RCC 7860 (cell line): ENCODE results near the gene FOXN4.

Experiments used
- DNase-seq: peaks from one replicate; pipeline ENCODE4 v3.0.0-alpha.2; 2015; ENCODE audit warnings: low spot score
- FAIRE-seq: peaks from 2 replicates; lab custom pipeline; 2012; peaks lifted over from hg19 to GRCh38; lab: Jason Lieb, UNC

The FOXN4 gene

GRCh38 chr12:109284392-109284791, 24.7 kb downstream of the FOXN4 start:
- FAIRE-seq: no peak
- DNase-seq: no peak

GRCh38 chr12:109281452-109281851, 27.6 kb downstream of the FOXN4 start:
- no peak for DNase-seq
- FAIRE-seq: no peak

DNA sequence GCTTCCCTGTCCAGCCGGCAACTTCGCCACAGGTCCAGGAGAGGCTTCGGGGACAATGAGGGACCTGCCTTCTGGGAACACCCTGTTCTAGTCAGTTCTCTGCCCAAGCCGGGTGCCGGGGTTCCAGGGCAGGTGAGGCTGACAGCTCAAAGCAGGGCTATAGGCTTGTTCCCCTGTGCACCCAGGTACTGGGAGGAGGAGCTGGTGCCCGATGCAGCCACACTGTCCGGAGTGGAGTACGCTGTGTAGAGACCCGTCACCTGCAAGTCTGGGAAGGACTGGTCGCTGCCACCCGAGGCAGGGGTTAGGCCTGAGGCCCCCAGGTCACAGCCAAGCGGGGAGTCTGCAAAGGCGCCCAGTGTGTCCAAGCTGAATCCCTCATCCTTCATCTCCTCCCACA, 29.6 kb downstream of the FOXN4 start:
- DNase-seq: no peak
- FAIRE-seq: no peak

- DNase-seq: no peak
- FAIRE-seq: no peak
Measured at GRCh38 chr12:109278912-109279311, 30.2 kb downstream of the FOXN4 start.

DNA sequence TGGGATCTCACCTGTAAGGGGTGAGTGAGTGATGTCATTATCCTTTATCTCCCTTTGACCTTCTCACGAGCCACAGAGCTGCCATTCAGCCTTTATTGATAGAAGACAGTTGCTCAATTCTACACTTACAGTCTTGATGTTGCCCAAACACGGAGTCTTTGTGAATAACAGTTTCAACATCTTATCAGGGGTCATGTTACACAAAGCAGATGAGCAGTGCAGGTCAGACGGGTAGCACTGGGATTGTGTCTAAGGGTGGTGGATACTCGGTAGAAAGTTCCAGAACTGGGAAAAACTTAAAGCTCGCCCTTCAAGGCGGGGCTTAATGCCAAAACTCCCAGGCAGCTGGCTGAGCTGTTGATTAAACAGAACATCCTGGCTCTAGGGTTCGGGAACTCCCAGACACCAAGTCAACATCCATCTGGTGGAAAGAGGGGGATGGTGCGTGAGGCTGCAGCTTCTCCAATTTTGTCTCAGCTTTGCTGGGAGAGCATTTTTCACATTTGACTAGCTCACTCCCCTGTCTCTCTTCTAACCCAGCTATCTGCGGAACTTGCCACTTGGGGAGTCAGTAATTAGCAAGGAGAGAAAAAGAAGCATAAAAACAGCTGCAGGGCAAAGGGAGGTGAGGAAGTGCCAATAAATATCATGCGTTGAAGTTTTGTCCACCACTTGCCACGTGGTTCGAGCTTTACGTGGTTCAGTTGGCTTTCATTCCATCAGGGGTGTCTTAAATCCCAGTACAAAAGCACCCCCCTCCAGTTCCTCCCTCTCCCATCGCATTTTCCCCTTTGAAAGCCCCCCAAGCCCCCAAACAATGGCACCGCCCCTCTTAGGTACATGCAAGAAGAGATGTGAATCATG, 31.0 kb downstream of the FOXN4 start:
- no peak for FAIRE-seq

GRCh38 chr12:109277255-109277898, 31.7 kb downstream of the FOXN4 start:
- FAIRE-seq: no peak
- DNase-seq: no peak

More for the DNA sequence above, 31.0 kb downstream of the FOXN4 start:
- peak; percentile 5 for DNase-seq

DNA sequence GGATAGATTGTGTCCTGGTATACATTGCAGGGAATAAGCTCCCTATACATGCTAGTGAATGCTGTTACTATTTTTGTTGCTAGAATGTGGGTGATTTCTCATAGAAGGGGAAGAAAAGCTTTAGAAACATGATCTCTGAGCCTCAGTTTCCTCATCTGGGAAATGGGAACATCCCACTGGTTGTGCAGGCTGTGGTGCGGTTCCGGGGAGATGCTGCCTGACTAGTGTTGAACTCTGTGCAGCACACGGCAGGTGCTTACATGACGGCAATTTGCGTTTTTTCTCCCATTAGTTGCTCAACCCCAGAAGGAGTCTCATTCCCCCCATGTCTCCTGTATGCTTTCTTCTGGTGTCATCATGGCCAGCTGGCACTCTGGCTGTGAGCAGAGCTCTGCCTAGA, 32.9 kb downstream of the FOXN4 start:
- FAIRE-seq (no peak), DNase-seq (no peak)

- FAIRE-seq: no peak
- no peak for DNase-seq
Measured at GRCh38 chr12:109275173-109275572, 33.9 kb downstream of the FOXN4 start.

- FAIRE-seq: no peak
- no peak for DNase-seq
Measured at GRCh38 chr12:109274381-109274780, 34.7 kb downstream of the FOXN4 start.

- no peak for FAIRE-seq
- no peak for DNase-seq
Measured at GRCh38 chr12:109273354-109273753, 35.7 kb downstream of the FOXN4 start.

DNA sequence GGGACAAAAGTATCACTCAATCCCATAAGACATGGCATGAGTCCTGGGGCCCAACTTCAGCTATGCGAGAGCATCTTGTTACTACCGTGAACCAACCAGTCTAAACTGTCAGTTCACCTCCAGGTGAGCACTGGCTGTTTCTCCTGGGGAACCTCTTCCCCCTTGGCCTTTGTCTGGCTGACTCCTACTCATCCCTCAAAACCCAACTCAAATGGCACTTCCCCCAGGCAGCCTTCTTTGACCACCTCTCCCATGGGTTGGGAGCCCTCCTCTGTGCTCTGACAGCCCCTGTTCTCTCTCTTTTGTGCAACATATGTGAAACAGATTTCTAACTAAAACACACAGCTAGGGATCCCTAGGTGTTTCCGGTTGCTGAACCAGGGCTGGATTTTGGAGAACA, 37.7 kb downstream of the FOXN4 start:
- FAIRE-seq: no peak
- DNase-seq: no peak

DNA sequence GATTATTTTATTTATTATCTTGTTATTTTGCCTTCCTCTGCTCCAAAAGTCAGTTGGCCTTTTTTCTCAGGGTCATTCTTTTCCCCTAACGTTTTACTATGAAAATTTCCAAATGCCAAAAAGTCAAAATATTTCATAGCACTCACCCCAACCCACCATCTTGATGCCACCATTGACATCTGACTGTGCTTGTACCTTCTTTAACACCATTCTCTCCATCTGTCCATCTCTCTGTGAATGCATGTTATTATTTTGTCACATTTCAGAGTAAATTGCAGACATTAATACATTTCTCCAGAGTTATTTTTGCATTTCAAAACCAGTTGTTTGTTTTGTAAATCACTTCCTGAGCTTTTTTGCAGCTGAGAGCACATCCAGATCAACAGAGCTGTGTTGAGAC, 38.6 kb downstream of the FOXN4 start:
- no peak for FAIRE-seq
- no peak for DNase-seq

DNA sequence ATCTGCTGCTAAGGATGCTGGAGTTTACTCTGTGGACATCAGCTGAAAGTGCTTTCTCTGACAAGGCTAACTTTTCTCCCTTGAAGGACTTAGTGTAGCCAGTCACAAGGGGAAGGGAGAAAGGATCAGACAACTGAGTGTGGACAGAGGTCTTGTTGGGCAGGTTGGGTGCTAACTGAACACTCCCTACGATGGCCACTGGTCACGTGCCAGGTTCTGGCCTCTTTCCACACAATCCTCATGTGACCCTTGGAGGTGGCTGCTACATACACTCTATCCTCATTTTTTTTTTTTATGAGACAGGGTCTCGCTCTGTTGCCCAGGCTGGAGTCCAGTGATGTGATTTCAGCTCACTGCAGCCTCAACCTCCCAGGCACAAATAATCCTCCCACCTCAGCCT, 39.7 kb downstream of the FOXN4 start:
- DNase-seq: no peak
- no peak for FAIRE-seq

GRCh38 chr12:109268896-109269295, 40.2 kb downstream of the FOXN4 start:
- FAIRE-seq (no peak), DNase-seq (no peak)

DNA sequence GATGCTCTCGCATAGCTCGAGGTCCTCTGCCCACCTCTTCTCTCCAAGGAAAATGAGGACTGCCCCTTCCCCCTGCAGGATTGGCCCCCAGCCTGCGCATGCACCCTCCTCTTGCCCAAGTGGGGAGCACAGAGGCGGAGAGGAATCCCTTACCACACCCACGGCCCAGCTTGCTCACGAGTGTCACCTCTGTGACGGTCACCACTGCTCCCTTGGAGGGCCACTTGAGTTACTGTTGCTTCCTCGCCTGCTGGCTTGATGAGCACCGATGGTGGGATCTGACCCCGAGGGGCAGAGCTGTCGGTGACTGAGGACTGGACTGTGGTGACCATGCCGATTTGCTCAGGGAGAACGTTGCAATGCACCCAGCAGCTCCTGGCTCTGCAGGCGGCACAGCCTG, 41.7 kb downstream of the FOXN4 start:
- no peak for DNase-seq
- FAIRE-seq: no peak

- no peak for DNase-seq
- FAIRE-seq: no peak
Measured at GRCh38 chr12:109266106-109266879, 42.8 kb downstream of the FOXN4 start.

GRCh38 chr12:109264943-109265650, 44.0 kb downstream of the FOXN4 start:
- no peak for FAIRE-seq
- DNase-seq: no peak

- DNase-seq: peak; percentile 20
- no peak for FAIRE-seq
Measured at GRCh38 chr12:109264095-109264942, 44.8 kb downstream of the FOXN4 start.

GRCh38 chr12:109263439-109263838, 45.6 kb downstream of the FOXN4 start:
- DNase-seq: no peak
- no peak for FAIRE-seq

DNA sequence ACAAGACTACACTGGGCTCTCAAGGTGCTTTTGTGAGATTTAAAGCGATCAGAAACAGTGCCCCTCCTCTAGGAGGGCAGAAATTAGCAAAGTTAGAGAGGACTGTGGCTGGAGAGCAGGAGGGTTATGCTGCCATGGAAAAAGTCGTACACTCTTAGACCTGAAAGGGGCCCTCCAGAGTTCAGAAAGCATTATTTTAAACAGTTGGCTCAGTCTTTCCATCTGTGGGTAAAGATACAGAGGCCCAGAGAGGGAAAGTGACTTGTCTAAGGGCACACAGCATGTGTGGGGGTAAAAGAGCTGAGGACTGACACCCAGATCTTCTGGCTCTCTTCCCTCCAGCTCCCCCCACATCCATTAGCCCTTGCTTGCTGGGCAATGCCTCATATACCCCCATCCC, 47.1 kb downstream of the FOXN4 start:
- DNase-seq: no peak
- no peak for FAIRE-seq
